Esophagus (tissue), 2 donors: ENCODE data around the gene SOD1. TPM values are rescaled to one million over a fixed set of nuclear protein-coding genes. Genes with fewer than 3 reads are reported as not detected.
A peak's percentile ranks its signal among the peaks of the same experiment; 100 is the strongest.
"Not testable (repeated sequence)": the region's sequence is repeated elsewhere in the genome, so short reads cannot be mapped to it uniquely, and the experiment has no call there.

Experiments
- H3K27ac ChIP-seq, 2 donors: one replicate each; pipeline ENCODE4 v1.5.1; 2013; ENCODE audit warnings: low read depth in 2 of 2, mild to moderate bottlenecking in 2 of 2, inconsistent platforms in 1 of 2, low read length in 1 of 2, moderate library complexity in 1 of 2
- H3K27me3 ChIP-seq, 2 donors: one replicate each; pipeline ENCODE4 v1.6.1; 2013; ENCODE audit warnings: low read length in 2 of 2, control low read depth in 1 of 2, mild to moderate bottlenecking in 1 of 2; ENCODE audit not compliant: insufficient read depth in 2 of 2, control insufficient read depth in 1 of 2
- H3K36me3 ChIP-seq, 2 donors: one replicate each; pipeline ENCODE4 v1.6.1; 2013; ENCODE audit warnings: low read length in 1 of 2; ENCODE audit not compliant: control insufficient read depth in 2 of 2, insufficient read depth in 2 of 2
- H3K4me1 ChIP-seq, 2 donors: one replicate each; pipeline ENCODE4 v1.6.1; 2013; ENCODE audit warnings: low read length in 1 of 2; ENCODE audit not compliant: control insufficient read depth in 2 of 2, insufficient read depth in 2 of 2
- H3K4me3 ChIP-seq, 2 donors: one replicate each; pipeline ENCODE4 v1.5.1; 2013; ENCODE audit warnings: low read length in 2 of 2, mild to moderate bottlenecking in 2 of 2, low read depth in 1 of 2, moderate library complexity in 1 of 2
- H3K9me3 ChIP-seq, 2 donors: one replicate each; pipeline ENCODE4 v1.6.1; 2013; ENCODE audit warnings: mild to moderate bottlenecking in 2 of 2, low read depth in 1 of 2, low read length in 1 of 2, moderate library complexity in 1 of 2; ENCODE audit not compliant: control insufficient read depth in 2 of 2, insufficient read depth in 1 of 2
- WGBS, 2 donors: extraction: QIAGEN DNeasy Blood & Tissue Kit; methylation state at CpG; one replicate each; pipeline ENCODE4 v1.1.7; 2013; 5-methylcytosine and 5-hydroxymethylcytosine counted together
- polyA plus RNA-seq, 2 donors: library from polyadenylated mRNA; stranded (reverse); fragments of 200-250 nt; gene quantifications; one replicate each; pipeline ENCODE4 v1.2.3, GENCODE V29; 2013
- donor health status: healthy with polysubstance abuse.
- donor health status: Bipolar disorder and iron deficiency.

The SOD1 gene
- polyA plus RNA-seq, 2 donors: 269 to 319 TPM

GRCh38 chr21:31624961-31625491 is 34.5 kb upstream of the SOD1 start:
- WGBS, 2 donors: 87 to 90% methylated on average over 11 of the region's 11 CpGs
- no peaks in the 10 kb centered on the region for H3K27me3 ChIP-seq
- peaks cover 0 to 3% of the 10 kb centered on the region in 2 donors for H3K4me1 ChIP-seq
- H3K27ac ChIP-seq: no peak overlapping the region
- H3K4me3 ChIP-seq: no peak overlapping the region
- H3K9me3 ChIP-seq: no peaks in the 10 kb centered on the region
- H3K36me3 ChIP-seq: no peaks in the 10 kb centered on the region

DNA sequence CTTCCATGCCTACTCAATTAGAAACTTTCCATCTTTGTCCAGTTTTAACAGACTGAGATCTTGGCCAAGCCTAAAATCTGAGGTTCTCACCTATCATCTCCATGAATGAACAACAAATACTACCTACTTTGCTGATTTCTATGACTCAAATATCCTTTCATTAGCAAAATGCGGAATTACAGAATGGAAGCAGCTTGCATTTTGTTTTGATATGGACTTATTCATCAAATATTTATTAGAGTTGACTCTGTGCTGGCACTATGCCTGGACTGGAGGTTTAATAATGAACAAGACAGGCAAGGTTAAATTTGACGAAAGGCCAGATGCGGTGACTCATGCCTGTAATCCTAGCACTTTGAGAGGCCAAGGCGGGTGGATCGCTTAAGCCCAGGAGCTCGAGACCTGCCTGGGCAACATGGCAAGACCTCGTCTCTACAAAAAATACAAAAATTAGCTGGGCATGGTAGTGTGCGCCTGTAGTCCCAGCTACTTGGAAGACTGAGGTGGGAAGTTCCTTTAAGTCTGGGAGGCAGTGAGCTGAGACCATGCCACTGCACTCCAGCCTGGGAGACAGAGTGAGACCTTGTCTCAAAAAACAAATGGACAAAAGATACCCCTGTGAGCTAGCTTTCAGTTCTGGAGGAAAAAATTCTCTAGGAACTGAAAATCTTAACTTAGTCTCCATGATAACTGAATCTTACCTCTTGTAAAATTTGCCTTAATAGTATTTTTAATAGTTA is 29.4 kb upstream of the SOD1 start:
- no peaks in the 10 kb centered on the region for H3K9me3 ChIP-seq
- WGBS, 2 donors: 24 to 27% methylated on average over 8 of the region's 8 CpGs
- peak overlapping the region; percentile 38 to 63 for H3K27ac ChIP-seq
- no peak overlapping the region for H3K4me3 ChIP-seq
- no peaks in the 10 kb centered on the region for H3K36me3 ChIP-seq
- peaks cover 0 to 3% of the 10 kb centered on the region in 2 donors for H3K4me1 ChIP-seq
- no peaks in the 10 kb centered on the region for H3K27me3 ChIP-seq

DNA sequence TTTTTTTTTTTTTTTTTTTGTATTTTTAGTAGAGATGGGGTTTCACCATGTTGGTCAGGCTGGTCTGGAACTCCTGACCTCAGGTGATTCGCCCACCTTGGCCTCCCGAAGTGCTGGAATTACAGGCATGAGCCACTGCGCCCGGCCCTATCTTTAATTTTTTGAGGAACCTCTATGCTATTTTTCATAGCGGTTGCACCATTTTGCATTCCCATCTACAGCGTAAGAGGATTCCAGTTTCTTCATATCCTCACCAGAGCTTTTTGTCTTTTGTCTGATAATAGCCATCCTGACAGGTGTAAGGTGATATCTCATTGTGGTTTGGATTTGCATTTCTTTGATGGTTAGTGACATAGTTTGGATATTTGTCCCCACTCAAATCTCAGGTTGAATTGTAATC is 27.6 kb upstream of the SOD1 start:
- H3K27ac ChIP-seq, H3K27me3 ChIP-seq, H3K9me3 ChIP-seq, H3K36me3 ChIP-seq, H3K4me1 ChIP-seq, H3K4me3 ChIP-seq: not testable (repeated sequence)
- 97% methylated on average over 6 of the region's 6 CpGs for WGBS, 2 donors

- Histone ChIP-seq H3K27me3 (no peaks in the 10 kb centered on the region), H3K27ac (no peak overlapping the region), H3K4me3 (no peak overlapping the region), H3K9me3 (no peaks in the 10 kb centered on the region), H3K4me1 (no peaks in the 10 kb centered on the region), H3K36me3 (no peaks in the 10 kb centered on the region)
- WGBS, 2 donors: 82 to 87% methylated on average over 3 of the region's 3 CpGs
Observed at GRCh38 chr21:31634993-31635392, 24.5 kb upstream of the SOD1 start.

GRCh38 chr21:31636874-31637273 is 22.6 kb upstream of the SOD1 start:
- Histone ChIP-seq H3K9me3 (no peaks in the 10 kb centered on the region), H3K36me3 (no peaks in the 10 kb centered on the region), H3K27me3 (no peaks in the 10 kb centered on the region), H3K4me1 (no peaks in the 10 kb centered on the region), H3K27ac (no peak overlapping the region), H3K4me3 (no peak overlapping the region)
- WGBS, 2 donors: 80 to 86% methylated on average over 2 of the region's 2 CpGs

GRCh38 chr21:31641416-31641922 is 18.0 kb upstream of the SOD1 start:
- WGBS, 2 donors: 92 to 96% methylated on average over 12 of the region's 12 CpGs
- no peaks in the 10 kb centered on the region for H3K36me3 ChIP-seq

DNA sequence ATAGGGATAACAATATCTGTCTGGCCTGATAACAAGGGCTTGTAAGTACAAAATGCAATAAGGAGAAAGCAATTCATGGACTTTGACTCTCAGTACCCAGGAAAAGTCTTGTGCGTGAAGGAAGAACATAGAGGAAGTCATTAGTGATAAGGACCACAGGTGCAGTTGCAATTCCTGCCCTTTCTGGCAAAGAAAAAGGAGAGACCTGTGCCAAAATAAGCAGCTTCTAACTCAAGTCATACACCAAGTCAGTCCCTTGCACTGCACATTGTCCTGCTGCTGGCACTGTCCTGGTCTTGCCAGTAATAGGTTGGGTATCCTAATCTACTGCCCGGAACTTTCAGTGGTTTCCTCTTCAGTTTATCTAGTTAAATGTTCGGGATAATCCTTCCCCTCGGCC is 14.8 kb upstream of the SOD1 start:
- Histone ChIP-seq H3K36me3 (no peaks in the 10 kb centered on the region), H3K4me1 (no peaks in the 10 kb centered on the region), H3K9me3 (no peaks in the 10 kb centered on the region), H3K4me3 (no peak overlapping the region), H3K27me3 (no peaks in the 10 kb centered on the region), H3K27ac (no peak overlapping the region)
- 52 to 69% methylated on average over 4 of the region's 4 CpGs for WGBS, 2 donors

More at GRCh38 chr21:31641416-31641922, 18.0 kb upstream of the SOD1 start:
- Histone ChIP-seq H3K27me3 (no peaks in the 10 kb centered on the region), H3K4me1 (no peaks in the 10 kb centered on the region), H3K4me3 (no peak overlapping the region), H3K27ac (no peak overlapping the region), H3K9me3 (no peaks in the 10 kb centered on the region)

DNA sequence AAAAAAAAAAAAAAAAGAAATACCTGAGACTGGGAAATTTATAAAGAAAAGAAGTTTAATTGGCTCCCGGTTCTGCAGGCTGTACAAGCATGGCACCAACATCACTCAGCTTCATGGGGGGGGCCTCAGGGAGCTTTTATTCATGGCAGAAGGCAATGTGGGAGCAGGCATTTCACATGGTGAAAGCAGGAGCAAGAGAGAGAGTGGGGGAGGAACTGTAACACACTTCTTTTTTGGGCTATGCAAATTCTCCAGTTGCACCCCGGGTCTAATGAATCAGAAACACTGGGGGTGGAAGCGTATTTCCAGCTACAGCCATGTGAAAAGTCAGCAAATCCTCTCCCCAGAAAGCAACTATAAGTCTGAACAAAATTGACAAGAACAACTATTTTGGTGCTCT is 11.8 kb upstream of the SOD1 start:
- H3K4me1 ChIP-seq: no peaks in the 10 kb centered on the region
- H3K4me3 ChIP-seq: no peak overlapping the region
- no peaks in the 10 kb centered on the region for H3K27me3 ChIP-seq
- 82 to 92% methylated on average over 3 of the region's 3 CpGs for WGBS, 2 donors
- no peaks in the 10 kb centered on the region for H3K36me3 ChIP-seq
- H3K27ac ChIP-seq: no peak overlapping the region
- no peaks in the 10 kb centered on the region for H3K9me3 ChIP-seq

DNA sequence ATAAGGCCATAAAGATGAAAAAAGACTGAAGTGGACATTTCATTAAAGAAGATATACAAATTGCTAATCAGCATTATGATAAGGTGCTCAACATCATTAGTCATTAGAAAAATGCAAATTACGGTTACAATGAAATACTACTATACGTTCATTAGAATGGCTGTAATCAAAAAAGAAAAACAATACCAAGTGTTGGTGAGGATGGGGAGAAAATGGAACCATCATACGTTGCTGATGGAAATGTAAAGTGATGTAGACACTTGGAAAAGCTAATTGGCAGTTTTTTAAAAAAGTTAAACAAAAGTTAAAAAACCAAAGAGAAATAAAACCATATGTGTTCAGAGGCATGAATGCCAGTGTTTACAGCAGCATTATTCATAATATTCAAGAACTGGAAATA is 8.6 kb upstream of the SOD1 start:
- no peak overlapping the region for H3K27ac ChIP-seq
- H3K36me3 ChIP-seq: no peaks in the 10 kb centered on the region
- H3K4me3 ChIP-seq: no peak overlapping the region
- no peaks in the 10 kb centered on the region for H3K9me3 ChIP-seq
- H3K4me1 ChIP-seq: no peaks in the 10 kb centered on the region
- WGBS, 2 donors: 90 to 93% methylated on average over 3 of the region's 3 CpGs
- H3K27me3 ChIP-seq: no peaks in the 10 kb centered on the region

DNA sequence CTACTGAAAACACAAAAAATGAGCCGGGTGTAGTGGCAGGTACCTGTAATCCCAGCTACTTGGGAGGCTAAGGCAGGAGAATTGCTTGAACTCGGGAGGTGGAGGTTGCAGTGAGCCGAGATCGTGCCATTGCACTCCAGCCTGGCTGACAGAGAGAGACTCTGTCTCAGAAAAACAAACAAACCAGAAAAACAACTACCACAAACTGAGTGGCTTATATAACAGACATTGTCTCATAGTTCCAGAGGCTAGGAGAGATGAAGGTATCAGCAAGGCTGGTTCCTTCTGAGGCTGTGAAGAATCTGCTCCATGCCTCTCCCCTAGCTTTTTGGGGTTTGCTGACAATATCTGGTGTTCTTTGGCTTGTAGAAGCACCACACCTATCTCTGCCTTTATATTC is 8.0 kb upstream of the SOD1 start:
- H3K36me3 ChIP-seq, H3K4me3 ChIP-seq, H3K9me3 ChIP-seq, H3K27ac ChIP-seq, H3K4me1 ChIP-seq, H3K27me3 ChIP-seq: not testable (repeated sequence)
- 89 to 90% methylated on average over 4 of the region's 4 CpGs for WGBS, 2 donors
